ENCODE data around the gene TVP23A.

Gene TVP23A

GRCh38 chr16:10731790-10732189 is 86.8 kb downstream of the TVP23A start:
- Histone ChIP-seq H3K36me3 (ENCODE audit: control insufficient read depth, insufficient read depth, low read length) (no peaks in the 10 kb centered on the region), H3K9me3 (ENCODE audit: control insufficient read depth, low read length) (peaks cover 6% of the 10 kb centered on the region), H3K27ac (ENCODE audit: low read depth, low read length, severe bottlenecking) (no peak overlapping the region), H3K4me1 (ENCODE audit: control insufficient read depth, insufficient read depth, low read length, poor library complexity, severe bottlenecking) (no peaks in the 10 kb centered on the region), H3K4me3 (ENCODE audit: extremely low read depth, insufficient read depth, low read length, poor library complexity, severe bottlenecking) (no peak overlapping the region)
- WGBS, 2 experiments (ENCODE audit: insufficient coverage in 2 of 2): 86 to 94% methylated on average over 6 to 7 of the region's 7 CpGs

DNA sequence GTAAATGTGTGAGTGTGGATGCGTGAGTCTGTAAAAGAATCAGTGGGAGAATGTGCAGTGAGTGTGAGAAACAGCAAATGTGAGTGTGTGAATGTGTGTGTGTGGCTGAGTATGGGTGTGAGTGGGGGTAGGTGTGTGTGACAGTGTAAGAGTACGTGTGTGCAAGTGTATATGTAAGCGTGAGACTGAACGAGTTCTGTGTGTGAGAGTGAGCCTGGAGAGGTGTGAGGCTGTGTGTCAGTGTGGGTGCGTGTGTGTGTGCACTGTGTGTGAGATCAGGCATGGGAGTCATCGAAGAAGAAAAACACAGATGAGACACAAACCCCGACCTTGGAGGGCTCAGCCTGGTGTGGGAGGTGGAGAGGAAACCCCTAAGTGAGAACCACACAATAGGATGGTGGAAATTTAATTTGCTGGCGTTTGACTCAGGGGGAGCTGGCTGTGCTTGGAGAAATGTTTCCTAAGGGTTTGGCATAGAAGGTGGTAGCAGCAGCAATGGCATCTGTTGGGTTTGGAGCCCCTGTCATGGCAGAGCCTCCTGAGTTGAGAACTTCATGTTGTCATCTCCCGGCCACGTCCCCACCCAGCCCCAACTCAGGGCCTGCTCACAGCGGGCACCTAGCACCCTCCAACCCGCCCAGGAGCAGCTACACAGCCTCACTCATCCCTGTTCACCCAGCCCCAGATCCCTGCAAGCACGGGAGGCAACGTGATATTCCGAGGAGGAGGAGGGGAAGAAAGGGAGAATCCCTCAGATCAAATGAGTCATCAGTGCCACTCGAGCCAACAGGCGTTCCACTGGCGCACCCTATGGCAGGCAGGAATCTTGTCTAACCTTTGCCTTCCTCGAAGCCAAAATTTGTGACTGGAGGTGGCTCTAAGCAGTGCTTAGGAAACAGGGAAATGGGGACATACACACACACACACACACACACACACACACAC is 89.2 kb downstream of the TVP23A start:
- H3K4me3 ChIP-seq (ENCODE audit: extremely low read depth, insufficient read depth, low read length, poor library complexity, severe bottlenecking): no peak overlapping the region
- no peaks in the 10 kb centered on the region for H3K36me3 ChIP-seq (ENCODE audit: control insufficient read depth, insufficient read depth, low read length)
- 77 to 81% methylated on average over 14 to 17 of the region's 19 CpGs for WGBS, 2 experiments (ENCODE audit: insufficient coverage in 2 of 2)

GRCh38 chr16:10728003-10728887 is 90.3 kb downstream of the TVP23A start:
- Histone ChIP-seq H3K27ac (ENCODE audit: low read depth, low read length, severe bottlenecking) (no peak overlapping the region), H3K36me3 (ENCODE audit: control insufficient read depth, insufficient read depth, low read length) (no peaks in the 10 kb centered on the region), H3K4me1 (ENCODE audit: control insufficient read depth, insufficient read depth, low read length, poor library complexity, severe bottlenecking) (no peaks in the 10 kb centered on the region), H3K4me3 (ENCODE audit: extremely low read depth, insufficient read depth, low read length, poor library complexity, severe bottlenecking) (no peak overlapping the region), H3K9me3 (ENCODE audit: control insufficient read depth, low read length) (peaks cover 4% of the 10 kb centered on the region)
- WGBS, 2 experiments (ENCODE audit: insufficient coverage in 2 of 2): 86 to 88% methylated on average over 16 of the region's 16 CpGs

More for the DNA sequence above, 89.2 kb downstream of the TVP23A start:
- H3K4me1 ChIP-seq (ENCODE audit: control insufficient read depth, insufficient read depth, low read length, poor library complexity, severe bottlenecking): no peaks in the 10 kb centered on the region
- H3K9me3 ChIP-seq (ENCODE audit: control insufficient read depth, low read length): peaks cover 6% of the 10 kb centered on the region
- H3K27ac ChIP-seq (ENCODE audit: low read depth, low read length, severe bottlenecking): no peak overlapping the region

Measured in mesodermal cell (in vitro differentiated cells).